SK-N-SH (cell line): ENCODE results near the gene NCS1. TPM values are rescaled to one million over a fixed set of nuclear protein-coding genes. Genes with fewer than 3 reads are reported as not detected.
A peak's percentile ranks its signal among the peaks of the same experiment; 100 is the strongest.

Source experiments
- CTCF ChIA-PET: fragments of 300-600, 350-600 bp; formaldehyde crosslinking; extraction: SDS; loops from one replicate; lab custom pipeline; 2021; lab: Yijun Ruan, JAX
- POLR2A ChIA-PET: fragments of 350-600 bp; sonication (Branson Sonifier 250); formaldehyde crosslinking; extraction: SDS; loops from one replicate; lab custom pipeline; 2020; ENCODE audit warnings: antibody characterized with exemption, inconsistent platforms; lab: Yijun Ruan, JAX
- DNase-seq: peaks from one replicate; pipeline ENCODE4 v3.0.0; 2012
- H2AFZ ChIP-seq: fragments of 200-600 bp; sonication (generic); 2 replicates; pipeline ENCODE4 v1.8.1; 2016; ENCODE audit warnings: antibody characterized with exemption, mild to moderate bottlenecking, low read depth
- H3F3A ChIP-seq: fragments of 200-600 bp; sonication (generic); replicated peaks from 2 replicates; pipeline ENCODE3; 2016; ENCODE audit warnings: antibody characterized with exemption, mild to moderate bottlenecking; ENCODE audit not compliant: insufficient read depth
- H3K27ac ChIP-seq, 2 experiments: fragments of 200-500 bp in 1 of 2; fragments of 200-600 bp in 1 of 2; sonication (Bioruptor generic) in 1 of 2; sonication (generic), shearing (Covaris generic) in 1 of 2; 2 replicates each; pipeline versions ENCODE4 v1.5.1 to v1.6.1; 2014 to 2016; ENCODE audit warnings: low read depth in 2 of 2, inconsistent platforms in 1 of 2, low read length in 1 of 2, mild to moderate bottlenecking in 1 of 2, mixed read lengths in 1 of 2
- H3K27me3 ChIP-seq: fragments of 200-600 bp; sonication (generic), shearing (Covaris generic); 2 replicates; pipeline ENCODE4 v1.6.1; 2016; ENCODE audit warnings: mixed run types; ENCODE audit not compliant: insufficient read depth
- H3K36me3 ChIP-seq, 2 experiments: fragments of 200-500 bp in 1 of 2; fragments of 200-600 bp in 1 of 2; sonication (Bioruptor generic) in 1 of 2; sonication (generic) in 1 of 2; replicated peaks in 1 of 2; 2 replicates each; pipeline versions ENCODE3 to v1.5.1; 2014 to 2016; ENCODE audit warnings: low read length in 1 of 2, mild to moderate bottlenecking in 1 of 2; ENCODE audit not compliant: insufficient read depth in 2 of 2, control insufficient read depth in 1 of 2
- H3K4me1 ChIP-seq, 2 experiments: fragments of 200-500 bp in 1 of 2; fragments of 200-600 bp in 1 of 2; sonication (Bioruptor generic) in 1 of 2; sonication (generic), shearing (Covaris generic) in 1 of 2; 2 replicates each; pipeline versions ENCODE4 v1.5.1 to v1.6.1; 2014 to 2016; ENCODE audit warnings: low read depth in 1 of 2, low read length in 1 of 2, mixed run types in 1 of 2; ENCODE audit not compliant: insufficient read depth in 2 of 2, control insufficient read depth in 1 of 2
- H3K4me2 ChIP-seq: fragments of 200-600 bp; sonication (generic), shearing (Covaris generic); 2 replicates; pipeline ENCODE4 v1.6.1; 2017; ENCODE audit warnings: mixed run types
- H3K4me3 ChIP-seq, 2 experiments: fragments of 200-500 bp in 1 of 2; fragments of 200-600 bp in 1 of 2; sonication (Bioruptor generic) in 1 of 2; sonication (generic), shearing (Covaris generic) in 1 of 2; 2 replicates each; pipeline versions ENCODE4 v1.5.1 to v1.8.1; 2014 to 2016; ENCODE audit warnings: low read depth in 2 of 2, inconsistent platforms in 1 of 2, low read length in 1 of 2, mild to moderate bottlenecking in 1 of 2, mixed read lengths in 1 of 2, moderate library complexity in 1 of 2
- H3K79me2 ChIP-seq: fragments of 200-600 bp; sonication (generic); 2 replicates; pipeline ENCODE4 v1.8.1; 2017; ENCODE audit warnings: mild to moderate bottlenecking; ENCODE audit not compliant: insufficient read depth
- H3K9ac ChIP-seq: fragments of 200-600 bp; sonication (generic); 2 replicates; pipeline ENCODE4 v1.6.1; 2017; ENCODE audit warnings: mixed run types
- H3K9me2 ChIP-seq: fragments of 200-600 bp; sonication (generic); 2 replicates; pipeline ENCODE4 v1.6.1; 2017; ENCODE audit warnings: mixed run types
- H3K9me3 ChIP-seq: fragments of 200-600 bp; sonication (generic); 2 replicates; pipeline ENCODE4 v1.6.1; 2017; ENCODE audit warnings: mixed run types, mild to moderate bottlenecking, moderate library complexity
- H4K20me1 ChIP-seq: fragments of 200-600 bp; sonication (generic); 2 replicates; pipeline ENCODE4 v1.6.1; 2017; ENCODE audit warnings: mild to moderate bottlenecking, mixed run types; ENCODE audit not compliant: insufficient read depth
- EZH2phosphoT487 ChIP-seq: fragments of 200-600 bp; sonication (generic); IDR thresholded peaks from 2 replicates; pipeline ENCODE4 v1.6.1; 2017; ENCODE audit warnings: low read depth, mixed run types, mild to moderate bottlenecking, antibody characterized with exemption, moderate library complexity, borderline replicate concordance
- GABPA ChIP-seq: IDR thresholded peaks from 2 replicates; pipeline ENCODE4 v1.4.0; 2012; ENCODE audit warnings: low read depth, mild to moderate bottlenecking
- GATA2 ChIP-seq: sonication (generic); formaldehyde crosslinking; IDR thresholded peaks from 2 replicates; pipeline ENCODE4 v1.5.0; 2020; ENCODE audit warnings: mild to moderate bottlenecking, missing genetic modification reagents
- MEF2A ChIP-seq: IDR thresholded peaks from 2 replicates; pipeline ENCODE4 v1.4.0; 2012; ENCODE audit warnings: low read depth, borderline replicate concordance
- NFIC ChIP-seq: IDR thresholded peaks from 2 replicates; pipeline ENCODE4 v1.4.0; 2012; ENCODE audit warnings: borderline replicate concordance
- NRF1 ChIP-seq: IDR thresholded peaks from 2 replicates; pipeline ENCODE4 v1.6.1; 2012; ENCODE audit warnings: low read depth, mild to moderate bottlenecking, low read length
- PBX3 ChIP-seq: IDR thresholded peaks from 2 replicates; pipeline ENCODE4; 2012
- SIN3A ChIP-seq: IDR thresholded peaks from 2 replicates; pipeline ENCODE4 v1.6.1; 2012; ENCODE audit warnings: low read depth, mild to moderate bottlenecking, low read length, moderate library complexity, borderline replicate concordance
- TCF12 ChIP-seq: IDR thresholded peaks from 2 replicates; pipeline ENCODE4 v1.4.0; 2012
- USF2 ChIP-seq: fragments of 150-350 bp; IDR thresholded peaks from 2 replicates; pipeline ENCODE4 v1.6.1; 2017; ENCODE audit warnings: antibody characterized with exemption, low read length, low read depth, borderline replicate concordance
- WGBS: methylation state at CpG from one replicate; pipeline ENCODE4 v1.1.6; 2017; ENCODE audit warnings: low lambda C conversion rate; 5-methylcytosine and 5-hydroxymethylcytosine counted together
- polyA plus RNA-seq, 3 experiments: library from polyadenylated mRNA; depleted of rRNA; stranded (reverse); fragments of >200 nt; gene quantifications; 2 replicates each; pipeline ENCODE4 v1.2.3, GENCODE V29; 2012
- TF ChIP-seq, protein P1 (sequence below): fragments of 200-600 bp; sonication (generic); IDR thresholded peaks from 2 replicates; pipeline ENCODE4 v1.6.1; 2017; ENCODE audit warnings: antibody characterized with exemption, mild to moderate bottlenecking, moderate library complexity

Gene NCS1
- polyA plus RNA-seq, 1 of the 3 experiments (the other 2 are of a cell fraction) = 40.6 TPM

GRCh38 chr9:130243015-130243881, 71.0 kb downstream of the NCS1 start (continued):
- TF ChIP-seq USF2 = no peak
- peak; percentile 67 for TF ChIP-seq GATA2 (CRISPR knock-in tag)
- TF ChIP-seq MEF2A = no peak
- no peak for TF ChIP-seq TCF12
- TF ChIP-seq SIN3A = no peak
- TF ChIP-seq, protein P1, sequence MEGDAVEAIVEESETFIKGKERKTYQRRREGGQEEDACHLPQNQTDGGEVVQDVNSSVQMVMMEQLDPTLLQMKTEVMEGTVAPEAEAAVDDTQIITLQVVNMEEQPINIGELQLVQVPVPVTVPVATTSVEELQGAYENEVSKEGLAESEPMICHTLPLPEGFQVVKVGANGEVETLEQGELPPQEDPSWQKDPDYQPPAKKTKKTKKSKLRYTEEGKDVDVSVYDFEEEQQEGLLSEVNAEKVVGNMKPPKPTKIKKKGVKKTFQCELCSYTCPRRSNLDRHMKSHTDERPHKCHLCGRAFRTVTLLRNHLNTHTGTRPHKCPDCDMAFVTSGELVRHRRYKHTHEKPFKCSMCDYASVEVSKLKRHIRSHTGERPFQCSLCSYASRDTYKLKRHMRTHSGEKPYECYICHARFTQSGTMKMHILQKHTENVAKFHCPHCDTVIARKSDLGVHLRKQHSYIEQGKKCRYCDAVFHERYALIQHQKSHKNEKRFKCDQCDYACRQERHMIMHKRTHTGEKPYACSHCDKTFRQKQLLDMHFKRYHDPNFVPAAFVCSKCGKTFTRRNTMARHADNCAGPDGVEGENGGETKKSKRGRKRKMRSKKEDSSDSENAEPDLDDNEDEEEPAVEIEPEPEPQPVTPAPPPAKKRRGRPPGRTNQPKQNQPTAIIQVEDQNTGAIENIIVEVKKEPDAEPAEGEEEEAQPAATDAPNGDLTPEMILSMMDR = peak; percentile 88
- TF ChIP-seq NRF1 = no peak
- no peak for TF ChIP-seq GABPA
- TF ChIP-seq PBX3 = no peak
- no peak for TF ChIP-seq NFIC
- TF ChIP-seq, all 33 proteins: peak for 6

DNA sequence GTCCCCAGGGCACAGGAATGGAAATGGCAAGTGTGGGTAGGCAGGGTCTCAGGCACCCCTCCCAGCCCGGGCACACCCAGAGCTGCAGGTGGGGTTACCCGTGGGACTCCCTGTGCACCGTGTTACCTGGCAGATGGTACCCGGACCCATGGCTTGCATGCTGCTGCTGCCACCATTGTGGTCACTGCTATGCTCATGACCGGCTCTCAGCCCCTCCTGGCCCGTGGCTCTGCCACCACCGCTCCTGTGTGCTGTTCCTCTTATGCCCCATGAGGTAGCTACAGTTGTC, 71.6 kb downstream of the NCS1 start:
- no peaks in the 10 kb centered on the region for H3F3A ChIP-seq
- H3K9me3 ChIP-seq = no peaks in the 10 kb centered on the region
- no peak overlapping the region for H2AFZ ChIP-seq
- no peaks in the 10 kb centered on the region for H3K79me2 ChIP-seq
- CTCF ChIA-PET = interaction anchor here (0.7 to 8.9 kb wide), 36 partner anchors 11 to 397 kb away, joined by 3 to 73 read pairs (median 6); partner anchors contain the start of genes HMCN2 and NCS1
- POLR2A ChIA-PET = no interaction called here
- no peak overlapping the region for H3K4me2 ChIP-seq
- peaks cover 0 to 21% of the 10 kb centered on the region in 2 experiments; a peak in 1 of 4 replicates for H3K4me1 ChIP-seq
- no peak overlapping the region for H3K27ac ChIP-seq
- H4K20me1 ChIP-seq = no peaks in the 10 kb centered on the region
- H3K9me2 ChIP-seq = no peaks in the 10 kb centered on the region
- no peak for TF ChIP-seq USF2
- TF ChIP-seq EZH2phosphoT487 = no peak
- no peak for DNase-seq
- H3K4me3 ChIP-seq = no peak overlapping the region
- H3K9ac ChIP-seq = no peak overlapping the region
- no peaks in the 10 kb centered on the region for H3K36me3 ChIP-seq
- WGBS = 86% methylated on average over 3 of the region's 7 CpGs
- H3K27me3 ChIP-seq = no peaks in the 10 kb centered on the region
